KMS-11 (cell line): ENCODE measurements around the gene ZNF444.

ENCODE experiments used
- H2AFZ ChIP-seq: fragments of 200-600 bp; sonication (generic); 2 replicates; pipeline ENCODE4 v1.6.1; 2016; ENCODE audit warnings: antibody characterized with exemption, mixed run types, low read depth
- H3K27ac ChIP-seq: fragments of 200-600 bp; sonication (generic); 2 replicates; pipeline ENCODE4 v1.6.1; 2016; ENCODE audit warnings: mild to moderate bottlenecking, mixed run types
- H3K27me3 ChIP-seq: fragments of 200-600 bp; sonication (generic); 2 replicates; pipeline ENCODE4 v1.6.1; 2017; ENCODE audit warnings: mild to moderate bottlenecking, low read depth, mixed run types, moderate library complexity; ENCODE audit not compliant: insufficient read depth
- H3K36me3 ChIP-seq: fragments of 200-600 bp; sonication (generic); 2 replicates; pipeline ENCODE4 v1.6.1; 2017; ENCODE audit warnings: mild to moderate bottlenecking, mixed run types; ENCODE audit not compliant: insufficient read depth
- H3K4me1 ChIP-seq: fragments of 200-600 bp; sonication (generic); 2 replicates; pipeline ENCODE4 v1.6.1; 2016; ENCODE audit warnings: mild to moderate bottlenecking, low read depth, mixed run types; ENCODE audit not compliant: poor library complexity, severe bottlenecking
- H3K4me2 ChIP-seq: fragments of 200-600 bp; sonication (generic); 2 replicates; pipeline ENCODE4 v1.7.0; 2016; ENCODE audit warnings: mild to moderate bottlenecking, mixed run types
- H3K4me3 ChIP-seq: fragments of 200-600 bp; sonication (generic); IDR thresholded peaks from 2 replicates; pipeline ENCODE4 v1.6.1; 2017; ENCODE audit warnings: low read depth, low read length, mixed read lengths; ENCODE audit not compliant: insufficient read depth
- H3K79me2 ChIP-seq: fragments of 200-600 bp; sonication (generic); 2 replicates; pipeline ENCODE4 v1.6.1; 2016; ENCODE audit warnings: low read depth, mixed run types; ENCODE audit not compliant: insufficient read depth
- H3K9ac ChIP-seq: fragments of 200-600 bp; sonication (generic); 2 replicates; pipeline ENCODE4 v1.6.1; 2016; ENCODE audit warnings: mild to moderate bottlenecking, mixed run types
- H4K20me1 ChIP-seq: fragments of 200-600 bp; sonication (generic); 2 replicates; pipeline ENCODE4 v1.6.1; 2016; ENCODE audit warnings: mild to moderate bottlenecking, mixed run types; ENCODE audit not compliant: insufficient read depth
- CTCF ChIP-seq: fragments of 200-600 bp; sonication (generic); conservative IDR thresholded peaks from 2 replicates; pipeline ENCODE4 v1.6.1; 2017; ENCODE audit warnings: low read depth, mild to moderate bottlenecking, antibody characterized with exemption, low read length, moderate library complexity, mixed read lengths

ZNF444 gene

GRCh38 chr19:56114778-56115110 lies 26.3 kb upstream of the ZNF444 start:
- no peak for TF ChIP-seq CTCF
- no peak overlapping the region for H3K4me2 ChIP-seq

GRCh38 chr19:56115490-56115889 lies 25.6 kb upstream of the ZNF444 start:
- no peak for TF ChIP-seq CTCF
- Histone ChIP-seq H2AFZ (no peak overlapping the region), H3K79me2 (peaks cover 98% of the 10 kb centered on the region), H3K9ac (no peak overlapping the region), H3K36me3 (no peaks in the 10 kb centered on the region), H4K20me1 (0 out of 2 replicates have a peak, but pooled peaks cover 6% of the 10 kb centered on the region), H3K4me2 (no peak overlapping the region), H3K4me3 (no peak overlapping the region), H3K27ac (no peak overlapping the region), H3K4me1 (peaks cover 33% of the 10 kb centered on the region), H3K27me3 (no peaks in the 10 kb centered on the region)

More at GRCh38 chr19:56114778-56115110, 26.3 kb upstream of the ZNF444 start:
- no peak overlapping the region for H3K9ac ChIP-seq
- H4K20me1 ChIP-seq: 0 out of 2 replicates have a peak, but pooled peaks cover 6% of the 10 kb centered on the region
- H3K27ac ChIP-seq: no peak overlapping the region
- no peak overlapping the region for H2AFZ ChIP-seq
- H3K27me3 ChIP-seq: no peaks in the 10 kb centered on the region
- H3K4me3 ChIP-seq: no peak overlapping the region
- H3K4me1 ChIP-seq: peaks cover 35% of the 10 kb centered on the region
- no peaks in the 10 kb centered on the region for H3K36me3 ChIP-seq
- peaks cover 98% of the 10 kb centered on the region for H3K79me2 ChIP-seq

- H3K36me3 ChIP-seq: no peaks in the 10 kb centered on the region
- no peak overlapping the region for H3K9ac ChIP-seq
- H3K79me2 ChIP-seq: peaks cover 88% of the 10 kb centered on the region
- 0 out of 2 replicates have a peak, but pooled peaks cover 6% of the 10 kb centered on the region for H4K20me1 ChIP-seq
- H3K4me2 ChIP-seq: no peak overlapping the region
- no peak overlapping the region for H2AFZ ChIP-seq
- TF ChIP-seq CTCF: no peak
- peaks cover 23% of the 10 kb centered on the region for H3K4me1 ChIP-seq
- no peak overlapping the region for H3K4me3 ChIP-seq
- H3K27me3 ChIP-seq: no peaks in the 10 kb centered on the region
- H3K27ac ChIP-seq: no peak overlapping the region
Measured at GRCh38 chr19:56116606-56117005, 24.5 kb upstream of the ZNF444 start.

GRCh38 chr19:56117376-56117884 lies 23.7 kb upstream of the ZNF444 start:
- H2AFZ ChIP-seq: no peak overlapping the region
- no peak overlapping the region for H3K27ac ChIP-seq

More at GRCh38 chr19:56117376-56117884, 23.7 kb upstream of the ZNF444 start:
- Histone ChIP-seq H3K79me2 (peaks cover 79% of the 10 kb centered on the region), H3K4me3 (no peak overlapping the region), H3K27me3 (no peaks in the 10 kb centered on the region), H4K20me1 (0 out of 2 replicates have a peak, but pooled peaks cover under 1% of the 10 kb centered on the region), H3K9ac (no peak overlapping the region), H3K36me3 (no peaks in the 10 kb centered on the region), H3K4me1 (peaks cover 28% of the 10 kb centered on the region), H3K4me2 (no peak overlapping the region)
- no peak for TF ChIP-seq CTCF
